GM12874 (cell line): Measurements from ENCODE around the gene CCR8.

Experiments used
- CTCF ChIP-seq: IDR thresholded peaks from 2 replicates; pipeline ENCODE4 v1.5.1; 2011; ENCODE audit warnings: low read depth, mild to moderate bottlenecking, control low read depth, low read length, moderate library complexity; ENCODE audit not compliant: insufficient read depth

CCR8 gene

DNA sequence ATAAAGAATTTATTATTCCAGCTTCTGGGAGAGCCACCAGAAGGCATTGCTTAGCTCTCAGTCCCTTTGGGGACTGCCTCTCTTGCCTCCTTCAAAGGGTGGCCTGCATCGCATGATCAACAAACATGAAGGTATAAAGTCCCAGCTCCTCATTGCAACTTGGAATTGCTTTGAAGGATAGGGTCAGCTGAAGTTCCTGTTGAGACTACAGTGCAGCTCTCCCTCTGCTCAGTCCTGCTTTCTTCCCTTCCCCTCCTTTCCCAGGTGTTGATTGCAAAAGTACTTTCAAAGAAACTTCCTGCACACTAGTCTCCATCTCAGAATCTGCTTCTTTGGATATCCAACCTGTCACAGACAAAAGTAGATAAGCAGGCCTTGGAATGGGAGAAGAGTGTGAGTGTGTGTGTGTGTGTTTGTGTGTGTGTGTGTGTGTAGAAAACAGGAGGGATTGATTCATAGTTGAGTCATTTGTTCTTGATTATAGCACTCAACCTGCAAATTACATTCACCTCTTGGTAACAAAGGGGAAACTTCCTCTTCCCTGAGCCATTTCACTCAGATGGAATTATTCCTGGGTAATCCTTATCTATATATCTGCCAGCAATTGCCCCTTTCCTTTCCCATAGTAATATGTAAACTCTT is 13.7 kb downstream of the CCR8 start:
- no peak for TF ChIP-seq CTCF

DNA sequence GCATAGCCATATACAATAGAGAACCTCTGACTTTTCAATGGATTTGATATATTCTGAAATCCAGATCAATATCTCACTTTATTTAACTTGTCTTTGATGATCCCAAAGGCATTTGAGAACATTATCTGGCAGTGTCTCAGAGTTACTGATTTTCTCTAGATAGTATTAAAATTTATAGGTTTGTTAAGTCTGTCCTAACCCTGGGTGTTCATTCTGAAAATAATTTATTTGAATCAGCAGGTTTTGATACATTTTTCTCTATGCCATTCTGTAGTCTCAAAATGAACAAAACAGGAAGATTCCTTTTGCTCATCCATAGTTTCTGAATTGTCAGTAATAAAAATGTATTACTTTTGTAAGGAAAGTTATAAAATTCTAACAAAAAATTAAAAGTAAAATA is 14.3 kb downstream of the CCR8 start:
- TF ChIP-seq CTCF: no peak

DNA sequence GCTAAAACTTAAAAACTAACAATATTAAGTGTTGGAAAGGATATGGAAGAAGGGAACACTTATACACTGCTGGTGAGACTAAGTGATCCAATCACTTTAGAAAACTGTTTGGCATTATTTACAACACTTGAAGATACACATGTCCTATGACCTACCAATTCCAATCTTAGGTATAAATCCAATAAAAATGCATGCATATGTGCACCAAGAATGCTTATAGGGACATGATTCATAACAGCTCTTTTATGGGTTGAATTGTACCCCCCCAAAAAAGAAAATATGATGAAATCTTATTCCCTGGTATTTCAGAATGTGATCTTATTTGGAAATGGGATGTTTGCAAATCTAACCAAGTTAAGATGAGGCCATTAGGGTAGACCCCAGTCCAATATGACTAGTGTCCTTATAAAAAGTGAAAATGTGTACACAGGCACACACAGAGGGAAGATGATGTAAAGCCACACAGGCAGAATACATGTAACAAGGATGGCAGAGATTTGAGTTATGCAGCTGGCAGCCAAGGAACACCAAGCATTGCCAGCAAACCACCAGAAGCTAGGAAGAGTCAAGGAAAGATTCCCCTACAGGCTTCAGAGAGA is 15.3 kb downstream of the CCR8 start:
- TF ChIP-seq CTCF: no peak

- no peak for TF ChIP-seq CTCF
Measured at GRCh38 chr3:39346785-39347585, 17.5 kb downstream of the CCR8 start.

GRCh38 chr3:39347586-39347876 is 18.0 kb downstream of the CCR8 start:
- TF ChIP-seq CTCF: no peak

GRCh38 chr3:39349080-39349479 is 19.6 kb downstream of the CCR8 start:
- TF ChIP-seq CTCF: no peak

GRCh38 chr3:39350714-39351113 is 21.2 kb downstream of the CCR8 start:
- no peak for TF ChIP-seq CTCF
